Measurements from ENCODE around the gene FAM47E. TPM values are rescaled to one million over a fixed set of nuclear protein-coding genes. Genes with fewer than 3 reads are reported as not detected.

Gene FAM47E
- total and polyA plus RNA-seq, 2 of the 13 experiments (the other 11 are each of a cell fraction or from before 2014, with no cell fraction given): 0.33 to 0.66 TPM

DNA sequence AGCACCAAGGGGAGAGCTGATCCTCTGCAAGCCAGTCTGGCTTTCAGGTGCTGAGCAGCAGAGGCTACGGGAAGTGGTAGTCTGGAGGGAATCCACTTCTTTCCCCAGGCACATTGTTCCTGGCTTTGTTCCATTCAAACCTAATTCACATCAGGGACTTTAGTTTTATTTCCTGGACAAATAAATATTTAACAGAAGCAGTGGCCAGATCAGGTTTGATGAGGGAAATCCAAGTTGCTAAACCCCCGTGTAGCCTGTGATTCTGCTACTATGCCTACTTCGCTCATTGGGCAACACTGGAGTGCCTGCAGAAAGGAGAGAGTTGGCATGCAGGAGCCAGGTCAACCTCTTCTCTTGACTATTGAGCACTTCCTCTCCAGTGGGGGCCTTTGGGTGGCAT is 41.2 kb downstream of the FAM47E start (continued):
- TF ChIP-seq NFE2L2 (IDR thresholded peaks at IDR 0.05; ENCODE audit: low read length) (no peak), ZNF549 (CRISPR knock-in tag; IDR thresholded peaks at IDR 0.05) (no peak)

DNA sequence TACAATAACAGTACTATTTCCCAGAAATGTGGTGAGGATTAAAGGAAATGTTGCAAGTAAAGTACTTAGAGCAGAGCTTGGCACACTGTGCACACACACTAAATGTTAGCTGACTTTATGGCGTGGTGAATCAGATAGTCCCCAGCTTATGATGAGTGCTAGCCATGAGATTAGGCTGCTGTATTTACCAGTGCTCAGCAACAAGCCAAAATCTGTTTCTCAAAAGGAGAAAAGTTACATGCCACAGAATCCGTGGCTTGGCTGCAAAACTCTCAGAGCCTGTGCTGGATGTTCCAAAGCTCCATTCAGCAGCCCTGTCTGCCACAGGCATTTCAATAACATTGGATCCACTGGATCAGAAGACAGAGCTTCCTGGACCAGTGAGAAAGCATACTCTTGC is 42.3 kb downstream of the FAM47E start:
- Histone ChIP-seq H3K79me2 (ENCODE audit: insufficient read depth, low read length) (no peaks in the 10 kb centered on the region), H3K9ac (ENCODE audit: insufficient read depth, low read depth, low read length) (no peak overlapping the region), H3K4me3 (replicated peaks in 1 of 3; ENCODE audit: insufficient read depth in 1 of 3, low read depth in 2 of 3, low read length in 3 of 3) (no peak overlapping the region), H2AFZ (ENCODE audit: low read length) (no peak overlapping the region), H3K27ac (ENCODE audit: extremely low read length, insufficient read depth, low read length) (no peak overlapping the region), H3K27me3 (ENCODE audit: control insufficient read depth in 1 of 2, insufficient read depth in 2 of 2, low read length in 2 of 2) (no peaks in the 10 kb centered on the region; a peak in 2 of 5 replicates), H3K4me2 (ENCODE audit: low read depth, low read length) (no peak overlapping the region), H3K4me1 (ENCODE audit: insufficient read depth, low read length) (no peaks in the 10 kb centered on the region), H4K20me1 (ENCODE audit: insufficient read depth, low read length) (no peaks in the 10 kb centered on the region), H3K9me3 (ENCODE audit: low read length) (peaks cover 12% of the 10 kb centered on the region), H3K36me3 (replicated peaks in 1 of 2; ENCODE audit: control insufficient read depth in 1 of 2, insufficient read depth in 2 of 2, low read length in 2 of 2) (no peaks in the 10 kb centered on the region)
- ATAC-seq (no peak), FAIRE-seq (no peak), DNase-seq (ENCODE audit: low spot score) (no peak)
- BruUV-seq (replicated peaks): no TSS peak
- POLR2A ChIA-PET: interaction anchor here (1.1 kb wide), 1 partner anchor 8 kb away, joined by 3 read pairs; no protein-coding TSS in a partner anchor
- intact Hi-C loops (cut with micrococcal nuclease; ENCODE audit: unreplicated experiment): no loop called here
- WGBS (ENCODE audit: low lambda C conversion rate): 21% methylated on average over 1 of the region's 2 CpGs
- CTCF ChIA-PET (ENCODE audit: low intra/inter-chr PET ratio, low total read pairs): no interaction called here
- in situ Hi-C loops (cut with HindIII; ENCODE audit: extremely low pct_ligation_motif_present, low pct_unique_long_range_greater_than_20kb): no loop called here
- TF ChIP-seq ZNF557 (CRISPR knock-in tag; IDR thresholded peaks at IDR 0.05): no peak
- TF ChIP-seq RXRA (CRISPR knock-in tag; IDR thresholded peaks at IDR 0.05): no peak
- TF ChIP-seq, protein P1, sequence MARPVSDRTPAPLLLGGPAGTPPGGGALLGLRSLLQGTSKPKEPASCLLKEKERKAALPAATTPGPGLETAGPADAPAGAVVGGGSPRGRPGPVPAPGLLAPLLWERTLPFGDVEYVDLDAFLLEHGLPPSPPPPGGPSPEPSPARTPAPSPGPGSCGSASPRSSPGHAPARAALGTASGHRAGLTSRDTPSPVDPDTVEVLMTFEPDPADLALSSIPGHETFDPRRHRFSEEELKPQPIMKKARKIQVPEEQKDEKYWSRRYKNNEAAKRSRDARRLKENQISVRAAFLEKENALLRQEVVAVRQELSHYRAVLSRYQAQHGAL (CRISPR knock-in tag; IDR thresholded peaks at IDR 0.05; ENCODE audit: not compliant biosample characterization): no peak
- TF ChIP-seq, protein P2, sequence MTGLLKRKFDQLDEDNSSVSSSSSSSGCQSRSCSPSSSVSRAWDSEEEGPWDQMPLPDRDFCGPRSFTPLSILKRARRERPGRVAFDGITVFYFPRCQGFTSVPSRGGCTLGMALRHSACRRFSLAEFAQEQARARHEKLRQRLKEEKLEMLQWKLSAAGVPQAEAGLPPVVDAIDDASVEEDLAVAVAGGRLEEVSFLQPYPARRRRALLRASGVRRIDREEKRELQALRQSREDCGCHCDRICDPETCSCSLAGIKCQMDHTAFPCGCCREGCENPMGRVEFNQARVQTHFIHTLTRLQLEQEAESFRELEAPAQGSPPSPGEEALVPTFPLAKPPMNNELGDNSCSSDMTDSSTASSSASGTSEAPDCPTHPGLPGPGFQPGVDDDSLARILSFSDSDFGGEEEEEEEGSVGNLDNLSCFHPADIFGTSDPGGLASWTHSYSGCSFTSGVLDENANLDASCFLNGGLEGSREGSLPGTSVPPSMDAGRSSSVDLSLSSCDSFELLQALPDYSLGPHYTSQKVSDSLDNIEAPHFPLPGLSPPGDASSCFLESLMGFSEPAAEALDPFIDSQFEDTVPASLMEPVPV (CRISPR knock-in tag; IDR thresholded peaks at IDR 0.05): no peak
- TF ChIP-seq, protein P3, sequence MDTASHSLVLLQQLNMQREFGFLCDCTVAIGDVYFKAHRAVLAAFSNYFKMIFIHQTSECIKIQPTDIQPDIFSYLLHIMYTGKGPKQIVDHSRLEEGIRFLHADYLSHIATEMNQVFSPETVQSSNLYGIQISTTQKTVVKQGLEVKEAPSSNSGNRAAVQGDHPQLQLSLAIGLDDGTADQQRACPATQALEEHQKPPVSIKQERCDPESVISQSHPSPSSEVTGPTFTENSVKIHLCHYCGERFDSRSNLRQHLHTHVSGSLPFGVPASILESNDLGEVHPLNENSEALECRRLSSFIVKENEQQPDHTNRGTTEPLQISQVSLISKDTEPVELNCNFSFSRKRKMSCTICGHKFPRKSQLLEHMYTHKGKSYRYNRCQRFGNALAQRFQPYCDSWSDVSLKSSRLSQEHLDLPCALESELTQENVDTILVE (CRISPR knock-in tag; IDR thresholded peaks at IDR 0.05): no peak
- TF ChIP-seq ZNF724P (CRISPR knock-in tag; IDR thresholded peaks at IDR 0.05; ENCODE audit: borderline replicate concordance): no peak
- TF ChIP-seq, protein P4, sequence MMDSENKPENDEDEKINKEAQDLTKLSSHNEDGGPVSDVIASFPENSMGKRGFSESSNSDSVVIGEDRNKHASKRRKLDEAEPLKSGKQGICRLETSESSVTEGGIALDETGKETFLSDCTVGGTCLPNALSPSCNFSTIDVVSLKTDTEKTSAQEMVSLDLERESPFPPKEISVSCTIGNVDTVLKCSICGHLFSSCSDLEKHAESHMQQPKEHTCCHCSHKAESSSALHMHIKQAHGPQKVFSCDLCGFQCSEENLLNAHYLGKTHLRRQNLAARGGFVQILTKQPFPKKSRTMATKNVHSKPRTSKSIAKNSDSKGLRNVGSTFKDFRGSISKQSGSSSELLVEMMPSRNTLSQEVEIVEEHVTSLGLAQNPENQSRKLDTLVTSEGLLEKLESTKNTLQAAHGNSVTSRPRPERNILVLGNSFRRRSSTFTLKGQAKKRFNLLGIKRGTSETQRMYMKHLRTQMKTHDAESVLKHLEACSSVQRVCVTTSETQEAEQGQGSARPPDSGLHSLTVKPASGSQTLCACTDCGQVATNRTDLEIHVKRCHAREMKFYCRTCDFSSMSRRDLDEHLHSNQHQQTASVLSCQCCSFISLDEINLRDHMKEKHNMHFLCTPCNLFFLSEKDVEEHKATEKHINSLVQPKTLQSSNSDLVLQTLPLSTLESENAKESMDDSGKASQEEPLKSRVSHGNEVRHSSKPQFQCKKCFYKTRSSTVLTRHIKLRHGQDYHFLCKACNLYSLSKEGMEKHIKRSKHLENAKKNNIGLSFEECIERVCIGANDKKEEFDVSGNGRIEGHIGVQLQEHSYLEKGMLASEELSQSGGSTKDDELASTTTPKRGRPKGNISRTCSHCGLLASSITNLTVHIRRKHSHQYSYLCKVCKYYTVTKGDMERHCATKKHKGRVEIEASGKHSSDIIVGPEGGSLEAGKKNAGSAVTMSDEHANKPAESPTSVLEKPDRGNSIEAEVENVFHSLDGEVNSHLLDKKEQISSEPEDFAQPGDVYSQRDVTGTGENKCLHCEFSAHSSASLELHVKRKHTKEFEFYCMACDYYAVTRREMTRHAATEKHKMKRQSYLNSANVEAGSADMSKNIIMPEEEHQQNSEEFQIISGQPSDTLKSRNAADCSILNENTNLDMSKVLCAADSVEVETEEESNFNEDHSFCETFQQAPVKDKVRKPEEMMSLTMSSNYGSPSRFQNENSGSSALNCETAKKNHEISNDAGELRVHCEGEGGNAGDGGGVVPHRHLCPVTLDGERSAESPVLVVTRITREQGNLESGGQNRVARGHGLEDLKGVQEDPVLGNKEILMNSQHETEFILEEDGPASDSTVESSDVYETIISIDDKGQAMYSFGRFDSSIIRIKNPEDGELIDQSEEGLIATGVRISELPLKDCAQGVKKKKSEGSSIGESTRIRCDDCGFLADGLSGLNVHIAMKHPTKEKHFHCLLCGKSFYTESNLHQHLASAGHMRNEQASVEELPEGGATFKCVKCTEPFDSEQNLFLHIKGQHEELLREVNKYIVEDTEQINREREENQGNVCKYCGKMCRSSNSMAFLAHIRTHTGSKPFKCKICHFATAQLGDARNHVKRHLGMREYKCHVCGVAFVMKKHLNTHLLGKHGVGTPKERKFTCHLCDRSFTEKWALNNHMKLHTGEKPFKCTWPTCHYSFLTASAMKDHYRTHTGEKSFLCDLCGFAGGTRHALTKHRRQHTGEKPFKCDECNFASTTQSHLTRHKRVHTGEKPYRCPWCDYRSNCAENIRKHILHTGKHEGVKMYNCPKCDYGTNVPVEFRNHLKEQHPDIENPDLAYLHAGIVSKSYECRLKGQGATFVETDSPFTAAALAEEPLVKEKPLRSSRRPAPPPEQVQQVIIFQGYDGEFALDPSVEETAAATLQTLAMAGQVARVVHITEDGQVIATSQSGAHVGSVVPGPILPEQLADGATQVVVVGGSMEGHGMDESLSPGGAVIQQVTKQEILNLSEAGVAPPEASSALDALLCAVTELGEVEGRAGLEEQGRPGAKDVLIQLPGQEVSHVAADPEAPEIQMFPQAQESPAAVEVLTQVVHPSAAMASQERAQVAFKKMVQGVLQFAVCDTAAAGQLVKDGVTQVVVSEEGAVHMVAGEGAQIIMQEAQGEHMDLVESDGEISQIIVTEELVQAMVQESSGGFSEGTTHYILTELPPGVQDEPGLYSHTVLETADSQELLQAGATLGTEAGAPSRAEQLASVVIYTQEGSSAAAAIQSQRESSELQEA (CRISPR knock-in tag; IDR thresholded peaks at IDR 0.05; ENCODE audit: not compliant biosample characterization): no peak
- no peak for TF ChIP-seq ZNF570 (CRISPR knock-in tag; IDR thresholded peaks at IDR 0.05; ENCODE audit: borderline replicate concordance)
